ENCODE data around the gene RPUSD4. TPM values are rescaled to one million over a fixed set of nuclear protein-coding genes. Genes with fewer than 3 reads are reported as not detected.

The RPUSD4 gene
- total RNA-seq, 4 donors from 2014 or later, result 13.2 to 18.8 (median 14.0) TPM

GRCh38 chr11:126165311-126165720 is 46.1 kb downstream of the RPUSD4 start:
- peak overlapping the region in 1 of 4 donors; percentile 42 for H3K27ac ChIP-seq
- ATAC-seq, result no peak
- H3K36me3 ChIP-seq, result no peaks in the 10 kb centered on the region
- H3K4me3 ChIP-seq, result no peak overlapping the region
- H3K4me1 ChIP-seq, result peaks cover 0 to 28% (median 14%) of the 10 kb centered on the region in 3 donors
- TF ChIP-seq POLR2AphosphoS5 (IDR thresholded peaks at IDR 0.05) (no peak), EP300 (IDR thresholded peaks at IDR 0.05) (no peak), CTCF (IDR thresholded peaks at IDR 0.05) (no peak), POLR2A (IDR thresholded peaks at IDR 0.05) (no peak)
- H3K27me3 ChIP-seq, result no peaks in the 10 kb centered on the region
- no peaks in the 10 kb centered on the region for H3K9me3 ChIP-seq
- 0% methylated on average over 1 of the region's 9 CpGs; no CpG with 5 or more reads in 1 of the 2 donors for WGBS, 2 donors (ENCODE audit: low coverage in 1 of 2)

GRCh38 chr11:126164781-126165180 is 46.7 kb downstream of the RPUSD4 start:
- no peak for TF ChIP-seq CTCF (IDR thresholded peaks at IDR 0.05)
- TF ChIP-seq POLR2AphosphoS5 (IDR thresholded peaks at IDR 0.05), result no peak
- no peak for TF ChIP-seq POLR2A (IDR thresholded peaks at IDR 0.05)
- no peak for TF ChIP-seq EP300 (IDR thresholded peaks at IDR 0.05)
- Histone ChIP-seq H3K27ac (no peak overlapping the region), H3K27me3 (no peaks in the 10 kb centered on the region), H3K9me3 (no peaks in the 10 kb centered on the region), H3K36me3 (no peaks in the 10 kb centered on the region), H3K4me1 (peaks cover 0 to 28% (median 14%) of the 10 kb centered on the region in 3 donors), H3K4me3 (no peak overlapping the region)
- ATAC-seq, result no peak
- 91 to 100% methylated on average over 1 to 5 of the region's 8 CpGs for WGBS, 2 donors (ENCODE audit: low coverage in 1 of 2)

- no peaks in the 10 kb centered on the region for H3K27me3 ChIP-seq
- WGBS, 2 donors (ENCODE audit: low coverage in 1 of 2), result 82% methylated on average over 4 of the region's 9 CpGs; no CpG with 5 or more reads in 1 of the 2 donors
- TF ChIP-seq EP300 (IDR thresholded peaks at IDR 0.05) (no peak), CTCF (IDR thresholded peaks at IDR 0.05) (no peak), POLR2AphosphoS5 (IDR thresholded peaks at IDR 0.05) (no peak)
- H3K4me3 ChIP-seq, result no peak overlapping the region
- H3K36me3 ChIP-seq, result no peaks in the 10 kb centered on the region
- H3K9me3 ChIP-seq, result no peaks in the 10 kb centered on the region
- peaks cover 0 to 28% (median 14%) of the 10 kb centered on the region in 3 donors for H3K4me1 ChIP-seq
- ATAC-seq, result no peak
- H3K27ac ChIP-seq, result peak overlapping the region in 2 of 4 donors; percentile 56 to 73
These were observed 47.7 kb downstream of the RPUSD4 start for GRCh38 chr11:126163779-126164178.

- Histone ChIP-seq H3K9me3 (no peaks in the 10 kb centered on the region), H3K36me3 (no peaks in the 10 kb centered on the region), H3K27me3 (no peaks in the 10 kb centered on the region), H3K4me1 (peaks cover 0 to 28% (median 14%) of the 10 kb centered on the region in 3 donors), H3K4me3 (no peak overlapping the region), H3K27ac (peak overlapping the region in 3 of 4 donors; percentile 56 to 73 (median 63))
- ATAC-seq, result peak; percentile 90
- TF ChIP-seq CTCF (IDR thresholded peaks at IDR 0.05) (peak in 2 of 4 experiments; percentile 25 to 58), POLR2A (IDR thresholded peaks at IDR 0.05) (no peak), POLR2AphosphoS5 (IDR thresholded peaks at IDR 0.05) (peak; percentile 91)
- WGBS, 2 donors (ENCODE audit: low coverage in 1 of 2), result no CpG with 5 or more reads among the region's 22 CpGs
These were observed 48.3 kb downstream of the RPUSD4 start for GRCh38 chr11:126163074-126163700.
